PC-3 (cell line): Measurements from ENCODE around the gene RABGAP1.

Source experiments
- CTCF ChIP-seq: fragments of 300-600 bp; sonication (generic); conservative IDR thresholded peaks from 2 replicates; pipeline ENCODE4 v1.5.1; 2017; ENCODE audit warnings: antibody characterized with exemption, low read depth, mild to moderate bottlenecking, low read length
- EZH2 ChIP-seq: fragments of 300-600 bp; sonication (generic); IDR thresholded peaks from one replicate; pipeline ENCODE4 v1.6.1; 2017; ENCODE audit warnings: antibody characterized with exemption, mild to moderate bottlenecking, low read length; ENCODE audit not compliant: unreplicated experiment

- TF ChIP-seq CTCF, result no peak
- TF ChIP-seq EZH2, result no peak
Observed at GRCh38 chr9:123016631-123017030, 75.8 kb downstream of the RABGAP1 start.
